PC-3 (cell line): ENCODE data around the gene SIAH2. TPM values are rescaled to one million over a fixed set of nuclear protein-coding genes. Genes with fewer than 3 reads are reported as not detected.

Source experiments
- ATAC-seq: fragments of 200-7000 bp; cut with Tn5 transposase; 2 replicates; pipeline ENCODE4 v1.9.1; 2020; ENCODE audit warnings: mild to moderate bottlenecking, moderate library complexity
- BruUV-seq: library from RNA; stranded (reverse); fragments of 400-500 nt; replicated peaks from 2 replicates; lab custom pipeline; 2021; lab: Mats Ljungman, UMichigan
- CTCF ChIA-PET: fragments of 300-600 bp; sonication (Branson Sonifier 250); formaldehyde crosslinking; loops from one replicate; lab custom pipeline; 2022; ENCODE audit warnings: antibody characterized with exemption; lab: Charles Lee
- POLR2A ChIA-PET: fragments of 300-600 bp; sonication (Branson Sonifier 250); formaldehyde crosslinking; loops from one replicate; lab custom pipeline; 2022; ENCODE audit warnings: antibody characterized with exemption; ENCODE audit not compliant: unreplicated experiment; lab: Charles Lee
- DNase-seq: peaks from one replicate; pipeline ENCODE4 v3.0.0-alpha.2; 2015
- H2AFZ ChIP-seq: fragments of 300-600 bp; sonication (generic); 2 replicates; pipeline ENCODE4 v1.6.0; 2016; ENCODE audit warnings: antibody characterized with exemption, low read length
- H3F3A ChIP-seq: fragments of 300-600 bp; sonication (generic); one replicate; pipeline ENCODE4 v1.6.0; 2017; ENCODE audit warnings: antibody characterized with exemption, low read length, control low read depth, mild to moderate bottlenecking; ENCODE audit not compliant: unreplicated experiment
- H3K27ac ChIP-seq: fragments of 300-600 bp; sonication (generic); 2 replicates; pipeline ENCODE4 v1.5.1; 2016; ENCODE audit warnings: mild to moderate bottlenecking, low read length
- H3K27me3 ChIP-seq: fragments of 300-600 bp; sonication (generic); 2 replicates; pipeline ENCODE4 v1.6.1; 2016; ENCODE audit warnings: low read length, mixed read lengths
- H3K36me3 ChIP-seq: fragments of 300-600 bp; sonication (generic); 2 replicates; pipeline ENCODE4 v1.6.1; 2016; ENCODE audit warnings: low read depth, mixed run types, low read length, mixed read lengths
- H3K4me1 ChIP-seq: fragments of 300-600 bp; sonication (generic); 2 replicates; pipeline ENCODE4 v1.5.1; 2016; ENCODE audit warnings: low read length; ENCODE audit not compliant: insufficient read depth
- H3K4me2 ChIP-seq: fragments of 300-600 bp; sonication (generic); 2 replicates; pipeline ENCODE4 v1.6.0; 2016; ENCODE audit warnings: low read length
- H3K4me3 ChIP-seq: fragments of 300-600 bp; sonication (generic); 2 replicates; pipeline ENCODE4 v1.5.1; 2016; ENCODE audit warnings: mild to moderate bottlenecking, low read length, mixed read lengths
- H3K79me2 ChIP-seq: fragments of 300-600 bp; sonication (generic); 2 replicates; pipeline ENCODE4 v1.6.1; 2017; ENCODE audit warnings: low read length, mixed read lengths
- H3K9ac ChIP-seq: fragments of 300-600 bp; sonication (generic); 2 replicates; pipeline ENCODE4 v1.6.0; 2016; ENCODE audit warnings: mild to moderate bottlenecking, low read length
- H3K9me2 ChIP-seq: fragments of 300-600 bp; sonication (generic); replicated peaks from 2 replicates; pipeline ENCODE4 v1.6.1; 2016; ENCODE audit warnings: mixed run types, low read length, mixed read lengths
- H3K9me3 ChIP-seq: fragments of 300-600 bp; sonication (generic); 2 replicates; pipeline ENCODE4 v1.6.1; 2016; ENCODE audit warnings: low read length, mixed read lengths
- H4K20me1 ChIP-seq: fragments of 300-600 bp; sonication (generic); 2 replicates; pipeline ENCODE4 v1.6.1; 2016; ENCODE audit warnings: low read length, mixed read lengths
- CTCF ChIP-seq: fragments of 300-600 bp; sonication (generic); conservative IDR thresholded peaks from 2 replicates; pipeline ENCODE4 v1.5.1; 2017; ENCODE audit warnings: antibody characterized with exemption, low read depth, mild to moderate bottlenecking, low read length
- EZH2 ChIP-seq: fragments of 300-600 bp; sonication (generic); IDR thresholded peaks from one replicate; pipeline ENCODE4 v1.6.1; 2017; ENCODE audit warnings: antibody characterized with exemption, mild to moderate bottlenecking, low read length; ENCODE audit not compliant: unreplicated experiment
- EZH2phosphoT487 ChIP-seq: fragments of 300-600 bp; sonication (generic); IDR thresholded peaks from 2 replicates; pipeline ENCODE4 v1.6.1; 2018; ENCODE audit warnings: mild to moderate bottlenecking, antibody characterized with exemption, low read length, borderline replicate concordance
- intact Hi-C: fragments of 100-400 bp; cut with micrococcal nuclease; formaldehyde crosslinking; loops from 2 replicates; pipeline ENCODE4 v1.9.0; 2023
- total RNA-seq: library from RNA; depleted of rRNA; stranded (reverse); fragments of >200 nt; gene quantifications from 2 replicates; pipeline ENCODE4 v1.2.3, GENCODE V29; 2014

The SIAH2 gene
- total RNA-seq, 1 experiment from 2014 or later, result 37.8 TPM

- ChIA-PET POLR2A (no interaction called here), CTCF (interaction anchor here (0.8 kb wide), 1 partner anchor 16 kb away, joined by 6 read pairs; the partner anchor contains the start of gene SIAH2)
- Histone ChIP-seq H3K27me3 (no peaks in the 10 kb centered on the region), H3K27ac (no peak overlapping the region), H3K4me3 (no peak overlapping the region), H4K20me1 (no peaks in the 10 kb centered on the region), H3K9me2 (no peaks in the 10 kb centered on the region), H3K4me1 (peaks cover 8% of the 10 kb centered on the region), H3K9me3 (no peaks in the 10 kb centered on the region), H3K79me2 (no peaks in the 10 kb centered on the region), H2AFZ (no peak overlapping the region), H3K4me2 (no peak overlapping the region), H3K36me3 (no peaks in the 10 kb centered on the region), H3K9ac (no peak overlapping the region), H3F3A (no peaks in the 10 kb centered on the region)
- no TSS peak for BruUV-seq
- TF ChIP-seq EZH2phosphoT487 (no peak), CTCF (no peak), EZH2 (no peak)
- no peak for DNase-seq
- intact Hi-C loops, result no loop called here
- no peak for ATAC-seq
These were observed 16.5 kb upstream of the SIAH2 start for GRCh38 chr3:150779402-150779858.

- ChIA-PET CTCF (interaction anchor here (0.8 kb wide), 1 partner anchor 16 kb away, joined by 6 read pairs; the partner anchor contains the start of gene SIAH2), POLR2A (no interaction called here)
- Histone ChIP-seq H4K20me1 (no peaks in the 10 kb centered on the region), H3K27ac (no peak overlapping the region), H3F3A (no peaks in the 10 kb centered on the region), H3K79me2 (no peaks in the 10 kb centered on the region), H2AFZ (no peak overlapping the region), H3K4me2 (no peak overlapping the region), H3K9me3 (no peaks in the 10 kb centered on the region), H3K9ac (no peak overlapping the region), H3K9me2 (no peaks in the 10 kb centered on the region), H3K36me3 (no peaks in the 10 kb centered on the region), H3K4me1 (peaks cover 3% of the 10 kb centered on the region), H3K4me3 (no peak overlapping the region), H3K27me3 (no peaks in the 10 kb centered on the region)
- intact Hi-C loops, result no loop called here
- no peak for TF ChIP-seq CTCF
- TF ChIP-seq EZH2, result no peak
- TF ChIP-seq EZH2phosphoT487, result no peak
- ATAC-seq (no peak), DNase-seq (no peak)
- no TSS peak for BruUV-seq
These were observed 15.9 kb upstream of the SIAH2 start for GRCh38 chr3:150778793-150779401.

GRCh38 chr3:150775001-150775599 lies 12.1 kb upstream of the SIAH2 start:
- intact Hi-C loops, result no loop called here
- ATAC-seq (no peak), DNase-seq (no peak)
- H3K4me3 ChIP-seq, result no peak overlapping the region
- no peaks in the 10 kb centered on the region for H3K4me1 ChIP-seq
- no peaks in the 10 kb centered on the region for H3K9me2 ChIP-seq
- H3K27me3 ChIP-seq, result no peaks in the 10 kb centered on the region
- no peaks in the 10 kb centered on the region for H3F3A ChIP-seq
- TF ChIP-seq EZH2phosphoT487, result no peak
- no peak for TF ChIP-seq CTCF
- TF ChIP-seq EZH2, result no peak
- ChIA-PET POLR2A (no interaction called here), CTCF (no interaction called here)
- H3K79me2 ChIP-seq, result no peaks in the 10 kb centered on the region
- BruUV-seq, result no TSS peak
- H3K36me3 ChIP-seq, result no peaks in the 10 kb centered on the region
- H4K20me1 ChIP-seq, result no peaks in the 10 kb centered on the region
- no peak overlapping the region for H3K27ac ChIP-seq
- no peak overlapping the region for H2AFZ ChIP-seq
- no peak overlapping the region for H3K9ac ChIP-seq
- no peaks in the 10 kb centered on the region for H3K9me3 ChIP-seq
- no peak overlapping the region for H3K4me2 ChIP-seq
